C1 segment of cervical spinal cord (tissue), 14 donors: ENCODE results near the gene CXXC4.

ENCODE experiments used
- DNase-seq, 14 donors: peaks; one replicate each; lab custom pipeline; 2025; lab: John Stamatoyannopoulos, UW

CXXC4 gene

DNA sequence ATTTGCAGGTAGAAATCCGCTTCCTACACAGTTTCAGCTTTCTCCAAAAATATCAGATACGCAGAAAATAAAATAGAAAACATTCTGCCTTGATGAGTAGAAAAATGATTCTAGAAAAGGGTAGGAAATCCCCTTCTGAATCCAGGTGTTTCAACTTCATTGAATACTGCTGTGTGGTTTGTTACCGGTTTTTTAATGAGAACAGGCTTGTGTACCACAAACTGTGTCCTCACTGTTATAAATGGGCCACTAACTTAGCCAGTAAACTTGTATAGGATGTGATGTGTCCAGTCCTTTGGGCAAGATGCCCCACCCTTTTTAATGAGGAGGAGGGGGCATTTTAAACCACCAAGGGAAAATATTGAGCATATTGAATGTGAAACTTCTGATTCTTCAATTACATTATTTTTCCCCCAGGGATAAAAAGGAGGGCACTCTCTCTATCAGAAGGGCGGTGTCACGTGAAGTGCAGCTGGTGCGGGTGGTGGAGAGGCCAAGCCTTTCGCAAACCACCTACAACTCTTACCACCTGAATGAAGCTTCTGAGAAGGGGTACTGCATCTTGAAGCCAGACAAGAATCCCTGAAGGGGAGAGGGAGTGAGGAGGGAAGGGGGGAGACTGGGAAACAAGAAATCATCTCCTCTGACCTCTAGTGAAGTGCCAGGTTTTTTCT is 4.5 kb downstream of the CXXC4 start:
- peak in 8 of 14 donors; percentile 37 to 78 (median 60) for DNase-seq

- DNase-seq = no peak
Measured at GRCh38 chr4:104489731-104490095, 5.0 kb downstream of the CXXC4 start.

DNA sequence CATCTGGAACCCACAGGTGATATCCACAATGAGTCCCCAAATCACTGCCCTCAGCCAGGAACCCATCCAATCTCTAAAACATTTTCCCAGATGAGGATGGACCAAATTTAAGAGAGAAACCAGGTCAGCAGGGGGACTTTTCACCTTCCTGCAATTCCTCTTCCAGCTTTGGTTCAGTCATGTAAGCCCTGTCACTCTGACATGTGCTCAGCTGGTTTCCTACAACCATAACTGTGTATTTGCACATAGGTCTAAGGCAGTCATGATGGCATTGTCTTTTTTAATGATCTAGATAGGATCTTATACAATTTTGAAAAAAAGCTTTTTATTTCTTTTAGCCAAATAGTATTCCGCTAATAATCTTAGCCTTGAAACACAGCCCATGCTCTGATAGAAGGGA is 6.5 kb downstream of the CXXC4 start:
- DNase-seq = no peak

DNA sequence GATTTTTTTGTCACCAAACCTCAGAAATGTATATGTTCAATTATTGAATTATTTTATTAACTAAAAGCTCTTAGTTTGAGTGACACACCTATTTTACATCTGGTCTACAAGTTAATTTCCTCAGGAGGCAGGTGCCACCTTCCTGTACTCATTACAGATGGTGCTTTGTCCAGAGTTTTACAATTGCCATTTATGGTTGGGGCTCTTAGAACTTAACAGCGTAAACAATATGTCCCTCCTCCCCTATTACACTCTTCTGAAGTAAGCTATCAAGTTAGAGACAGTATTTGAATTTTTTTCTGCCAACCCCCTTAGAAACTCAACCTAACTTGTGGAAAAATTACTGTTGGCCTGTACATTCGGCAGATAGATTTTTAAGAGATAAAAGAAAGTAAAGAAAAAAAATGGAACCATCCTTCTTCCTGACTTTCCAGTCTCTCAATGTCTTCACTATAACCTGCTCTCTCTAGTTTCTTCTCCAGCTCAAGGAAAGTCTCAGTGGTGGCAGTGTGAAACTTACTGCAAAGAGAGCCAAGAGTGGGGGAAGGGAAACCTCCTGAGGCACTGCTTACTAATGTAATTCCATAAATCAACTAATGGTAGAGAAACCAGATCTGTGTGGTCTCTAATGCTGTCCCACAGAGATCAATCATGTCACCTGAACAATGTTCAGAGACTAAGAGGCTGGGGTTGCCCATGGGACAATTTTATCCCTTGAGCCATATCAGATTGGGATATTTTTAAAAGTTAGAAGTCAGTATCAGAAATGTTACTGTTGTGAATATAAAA is 7.8 kb downstream of the CXXC4 start:
- peak in 1 of 14 donors; percentile 1 for DNase-seq

DNA sequence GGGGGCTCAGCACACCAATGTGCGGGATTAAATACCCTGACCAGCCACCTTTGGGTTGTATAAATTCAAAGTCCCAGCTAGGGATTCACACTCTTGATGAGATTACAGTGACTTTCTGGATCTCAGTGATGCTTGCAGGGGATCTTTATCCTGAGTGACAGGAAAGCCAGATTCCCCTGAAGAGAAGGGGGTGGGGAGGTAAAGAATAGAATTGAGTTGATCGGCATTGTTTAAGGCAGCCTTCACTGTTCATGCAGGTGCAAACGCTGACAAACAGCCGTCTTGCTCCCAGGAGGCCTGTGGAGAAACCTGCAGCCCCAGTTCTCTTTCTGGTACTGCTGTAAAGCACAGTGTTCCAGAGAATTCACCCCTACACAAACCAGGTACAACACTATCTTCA is 19.0 kb downstream of the CXXC4 start:
- no peak for DNase-seq

DNA sequence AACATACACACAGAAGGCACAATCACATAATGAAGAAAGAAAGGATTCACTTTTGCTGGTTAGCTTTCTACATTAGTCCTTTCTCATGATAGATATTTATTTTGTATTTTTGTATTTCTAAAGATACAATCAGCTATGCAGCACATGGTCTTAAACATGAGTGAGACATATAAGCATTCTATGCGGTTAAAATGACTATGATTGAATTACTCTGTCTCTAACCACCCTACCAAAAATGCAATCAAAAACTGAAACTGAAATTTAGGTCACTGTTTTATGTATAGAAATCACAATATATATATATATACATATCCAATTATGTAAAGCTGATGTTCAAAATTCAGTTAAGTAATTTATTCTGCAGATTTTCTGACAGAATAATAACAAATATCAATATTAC is 21.9 kb downstream of the CXXC4 start:
- DNase-seq = no peak

DNA sequence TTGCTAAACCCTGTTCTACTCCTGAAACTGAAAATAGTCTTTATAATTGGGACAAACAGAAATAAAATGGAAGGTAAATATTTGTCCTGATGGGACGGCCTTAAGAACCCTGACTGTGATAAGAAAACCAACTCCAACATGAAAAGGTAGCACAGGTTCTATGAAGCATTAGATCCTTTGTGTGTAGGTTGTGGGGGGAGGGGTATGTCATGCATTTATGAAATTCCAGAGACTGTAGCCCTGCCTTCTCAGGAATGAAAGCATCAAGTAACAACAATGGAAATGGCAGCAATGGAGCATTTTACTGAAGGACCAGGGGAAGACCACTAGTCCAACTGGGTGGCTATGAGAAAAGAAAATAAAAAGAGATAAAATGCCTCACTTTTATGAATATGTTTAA is 23.9 kb downstream of the CXXC4 start:
- DNase-seq = no peak

DNA sequence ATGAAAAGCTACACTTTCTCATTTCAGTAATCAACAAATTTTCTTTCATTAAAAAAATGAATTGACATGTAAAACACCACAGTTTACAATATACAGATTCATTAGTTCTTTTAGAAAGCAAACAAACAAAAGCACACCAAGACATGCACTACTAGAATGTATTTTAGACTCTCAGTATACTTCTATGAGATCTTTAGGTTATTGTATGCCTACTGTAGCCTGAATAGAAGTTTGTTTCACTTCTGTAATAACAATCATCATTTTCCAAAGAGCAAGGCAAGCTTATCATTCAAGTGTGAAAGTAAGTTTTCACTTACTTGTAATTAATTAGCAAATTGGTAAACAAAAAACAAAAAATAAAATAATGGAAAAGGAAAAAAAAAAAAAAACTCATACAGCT is 24.9 kb downstream of the CXXC4 start:
- no peak for DNase-seq

- no peak for DNase-seq
Measured at GRCh38 chr4:104465619-104466018, 29.1 kb downstream of the CXXC4 start.

DNA sequence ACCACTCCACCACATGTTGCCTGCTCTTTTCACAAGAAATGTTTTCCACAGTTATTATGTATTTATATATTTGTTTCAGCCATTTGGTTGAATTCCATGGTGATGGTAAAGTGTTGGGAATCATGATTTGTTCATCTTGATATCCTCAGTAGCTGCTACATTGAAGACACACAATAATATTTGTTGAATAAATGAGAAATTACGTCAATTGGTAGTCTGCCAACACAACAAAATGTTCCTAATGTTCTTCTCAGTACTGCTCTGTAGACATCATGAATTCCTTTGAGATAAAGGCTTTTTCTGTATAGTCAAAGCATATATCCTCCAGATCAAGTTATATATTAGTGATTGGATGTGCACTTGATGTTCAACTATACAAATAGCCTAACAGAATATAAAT is 29.5 kb downstream of the CXXC4 start:
- DNase-seq = no peak

DNA sequence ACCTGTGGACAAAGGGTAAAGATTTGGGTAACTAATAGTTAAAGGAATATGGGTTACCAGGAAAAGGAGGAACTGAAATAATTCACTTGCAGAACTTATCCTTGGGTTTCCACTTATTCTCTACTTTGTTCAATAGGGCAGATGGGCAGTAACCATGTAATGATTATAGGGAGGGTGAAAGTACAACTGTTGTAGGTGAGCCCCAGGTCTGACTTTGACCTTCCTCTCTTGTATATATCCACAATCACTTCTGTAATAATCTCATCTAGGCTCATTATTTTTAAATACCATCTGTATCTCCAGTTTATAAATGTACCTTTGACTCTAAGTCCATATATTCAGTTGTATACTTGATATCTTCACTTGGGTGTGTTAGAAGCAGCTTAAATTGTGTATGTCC is 32.1 kb downstream of the CXXC4 start:
- DNase-seq = no peak

DNA sequence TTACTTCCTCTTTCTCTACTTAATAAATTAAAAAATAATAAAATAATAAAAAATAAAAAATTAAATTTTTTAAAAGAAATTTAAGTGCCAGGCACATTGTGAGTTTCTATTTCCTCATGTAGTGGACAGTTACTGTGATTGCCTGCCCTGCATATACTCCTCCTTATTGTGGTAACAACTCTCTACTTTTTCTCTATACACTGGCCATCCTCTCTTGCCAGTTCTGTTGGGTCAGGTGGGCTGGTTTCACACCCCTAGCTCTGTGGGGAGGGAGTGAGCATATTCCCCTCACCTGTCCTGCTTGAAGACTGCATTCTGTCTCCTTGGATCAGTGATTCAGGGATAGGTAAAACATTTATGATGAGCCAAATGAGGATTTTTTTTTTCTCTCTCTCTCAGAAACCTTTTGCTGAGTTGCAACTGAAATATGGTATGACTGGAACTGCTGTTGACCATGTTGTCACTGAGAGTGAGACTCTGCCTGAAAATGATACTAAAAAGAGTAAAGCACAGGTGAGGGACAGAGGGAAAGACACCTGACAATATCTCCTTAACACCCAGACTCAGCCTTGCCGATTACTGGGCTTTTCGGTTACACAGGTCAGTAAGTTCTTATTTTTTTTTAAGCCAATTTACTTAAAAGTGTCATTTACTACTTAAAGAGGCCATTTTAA is 37.2 kb downstream of the CXXC4 start:
- DNase-seq = no peak

GRCh38 chr4:104451573-104451972 is 43.1 kb downstream of the CXXC4 start:
- peak in 1 of 14 donors; percentile 1 for DNase-seq

- DNase-seq = no peak
Measured at GRCh38 chr4:104449537-104449936, 45.2 kb downstream of the CXXC4 start.

GRCh38 chr4:104447294-104447693 is 47.4 kb downstream of the CXXC4 start:
- DNase-seq = peak in 2 of 14 donors; percentile 8 to 74

GRCh38 chr4:104446431-104447278 is 48.0 kb downstream of the CXXC4 start:
- DNase-seq = peak in 1 of 14 donors; percentile 55

- no peak for DNase-seq
Measured at GRCh38 chr4:104444685-104445084, 50.0 kb downstream of the CXXC4 start.

DNA sequence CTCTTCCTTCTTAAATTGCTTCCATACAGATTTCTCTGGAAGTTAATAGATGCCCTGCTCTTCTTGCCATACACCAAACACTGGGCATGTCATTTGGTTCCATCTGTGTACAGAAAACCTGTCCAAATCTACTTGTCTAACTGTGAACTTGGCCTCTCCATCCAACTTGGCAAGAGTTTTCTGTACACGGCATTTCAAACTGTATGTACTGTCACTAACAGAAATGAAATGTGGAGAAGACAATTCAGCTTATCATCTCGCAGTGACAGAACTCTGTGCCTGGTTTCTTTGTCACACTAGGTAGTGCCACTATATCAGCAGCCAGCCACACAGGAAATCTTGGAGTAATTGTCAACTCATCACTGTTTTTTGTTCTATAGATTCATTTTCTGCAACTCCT is 58.2 kb downstream of the CXXC4 start:
- DNase-seq = peak in 1 of 14 donors; percentile 21

DNA sequence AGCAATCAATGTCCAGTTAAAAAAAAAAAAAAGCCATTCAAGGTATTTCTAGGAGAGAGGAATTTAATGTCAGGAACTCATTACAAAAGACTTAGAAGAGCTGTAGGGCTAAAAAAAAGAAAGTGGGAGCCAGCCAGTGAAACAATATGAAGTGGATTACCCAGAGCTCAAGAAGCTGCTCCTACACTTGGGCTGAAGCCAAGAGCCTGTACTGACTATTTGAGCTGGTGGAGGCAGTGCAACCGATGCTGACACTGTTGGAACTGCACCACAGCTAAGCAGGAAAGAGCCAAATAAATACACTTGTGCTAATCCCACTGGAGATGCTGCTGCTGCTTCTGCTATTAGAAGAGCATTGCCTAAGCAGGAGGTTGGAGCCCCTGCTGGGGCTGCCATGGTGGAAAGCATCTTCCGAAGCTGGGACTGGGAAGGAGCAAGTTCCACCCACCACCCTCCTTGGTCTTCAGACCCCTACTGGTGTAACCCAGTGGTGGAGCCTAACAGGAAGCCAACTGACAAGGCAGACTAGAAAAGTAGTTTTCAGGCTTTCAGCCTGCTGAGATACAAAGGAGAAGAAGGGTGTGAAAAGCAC is 65.4 kb downstream of the CXXC4 start:
- no peak for DNase-seq

GRCh38 chr4:104425948-104426347 is 68.7 kb downstream of the CXXC4 start:
- DNase-seq = no peak

DNA sequence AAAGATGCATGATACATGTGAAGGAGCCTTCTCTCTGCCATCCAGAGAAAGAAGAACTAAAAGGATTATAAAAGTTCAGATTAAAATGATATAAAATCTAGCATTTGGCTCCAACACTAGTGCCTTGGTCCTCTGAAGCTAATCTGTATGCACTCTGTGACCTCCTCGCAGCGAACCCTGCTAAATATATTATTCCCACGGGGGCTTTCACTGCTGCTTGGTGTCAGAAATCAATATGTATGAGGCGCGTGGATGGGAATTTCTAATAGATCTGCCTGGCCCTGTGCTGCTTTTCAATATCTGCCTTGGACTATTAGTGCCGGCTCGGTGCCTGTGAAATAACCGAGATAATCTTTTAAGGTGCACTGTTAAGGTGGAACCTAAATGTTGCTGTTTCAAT is 69.7 kb downstream of the CXXC4 start:
- peak in 3 of 14 donors; percentile 16 to 39 (median 25) for DNase-seq
